GM21786 (cell line): ENCODE data around the gene TTC23.

Experiments
- ATAC-seq: cut with Tn5 transposase; IDR thresholded peaks from one replicate; pipeline ENCODE4 v1.9.1; 2021; ENCODE audit not compliant: unreplicated experiment

TTC23 gene

DNA sequence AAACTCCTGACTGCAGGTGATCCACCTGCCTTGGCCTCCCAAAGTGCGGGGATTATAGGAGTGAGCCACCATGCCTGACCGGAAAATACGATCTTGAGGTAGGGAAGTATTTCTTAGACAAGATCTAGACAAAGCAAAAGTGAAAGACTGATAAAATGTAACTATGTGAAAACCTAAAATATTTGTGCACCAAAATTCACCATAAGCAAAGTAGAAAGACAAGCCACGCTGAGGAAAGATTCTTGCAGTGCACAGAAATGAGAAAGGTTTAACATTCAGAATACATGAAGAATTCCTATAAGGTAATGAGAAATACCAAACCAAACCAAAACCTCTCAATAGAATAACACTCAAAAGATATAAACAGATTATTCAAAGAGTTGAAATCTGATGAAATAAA, 108.8 kb downstream of the TTC23 start:
- no peak for ATAC-seq

DNA sequence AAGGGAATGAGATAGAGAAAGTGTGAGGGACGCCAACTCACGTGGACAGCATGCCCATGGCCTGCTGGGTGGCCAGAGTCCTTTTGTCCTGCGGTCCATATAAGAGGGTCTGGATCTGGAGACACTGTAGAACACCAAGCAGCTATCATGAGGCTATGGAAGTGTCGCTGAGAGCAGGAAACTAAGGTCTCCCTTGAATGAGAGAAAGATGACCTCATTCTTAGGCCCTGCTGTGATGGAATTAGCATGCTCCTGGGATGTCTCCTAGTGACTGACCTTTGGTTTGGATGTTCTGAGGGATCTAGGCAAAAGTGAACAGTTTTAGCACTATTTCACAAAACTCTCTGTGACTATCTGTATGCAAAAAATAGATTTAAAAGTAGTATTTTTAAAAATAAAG, 110.1 kb downstream of the TTC23 start:
- no peak for ATAC-seq

GRCh38 chr15:99138491-99138982, 110.8 kb downstream of the TTC23 start:
- no peak for ATAC-seq

- ATAC-seq: no peak
Observed at GRCh38 chr15:99137877-99138276, 111.5 kb downstream of the TTC23 start.

DNA sequence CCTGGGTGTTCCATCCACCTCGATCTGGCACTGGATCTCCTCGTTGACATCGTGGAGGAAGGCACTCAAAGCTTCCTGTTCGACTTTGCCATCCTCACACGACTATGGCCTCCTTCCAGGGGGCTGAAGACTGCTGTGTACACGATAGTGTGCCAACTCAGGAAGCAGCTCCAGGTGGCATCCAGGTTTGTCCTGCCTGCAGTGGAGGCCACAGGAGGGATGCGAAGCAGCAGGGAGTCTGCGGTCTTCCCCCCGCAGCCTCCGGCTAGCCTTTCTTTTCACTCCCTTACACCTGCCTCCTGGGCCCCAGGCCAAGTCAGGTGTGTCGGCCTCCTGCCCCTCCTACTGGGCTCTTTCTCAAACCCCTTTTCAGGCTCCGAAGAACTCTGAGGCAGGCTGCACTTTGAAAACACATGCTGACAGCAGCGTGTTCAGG, 112.3 kb downstream of the TTC23 start:
- ATAC-seq: no peak

GRCh38 chr15:99135194-99135593, 114.2 kb downstream of the TTC23 start:
- ATAC-seq: peak; percentile 85

DNA sequence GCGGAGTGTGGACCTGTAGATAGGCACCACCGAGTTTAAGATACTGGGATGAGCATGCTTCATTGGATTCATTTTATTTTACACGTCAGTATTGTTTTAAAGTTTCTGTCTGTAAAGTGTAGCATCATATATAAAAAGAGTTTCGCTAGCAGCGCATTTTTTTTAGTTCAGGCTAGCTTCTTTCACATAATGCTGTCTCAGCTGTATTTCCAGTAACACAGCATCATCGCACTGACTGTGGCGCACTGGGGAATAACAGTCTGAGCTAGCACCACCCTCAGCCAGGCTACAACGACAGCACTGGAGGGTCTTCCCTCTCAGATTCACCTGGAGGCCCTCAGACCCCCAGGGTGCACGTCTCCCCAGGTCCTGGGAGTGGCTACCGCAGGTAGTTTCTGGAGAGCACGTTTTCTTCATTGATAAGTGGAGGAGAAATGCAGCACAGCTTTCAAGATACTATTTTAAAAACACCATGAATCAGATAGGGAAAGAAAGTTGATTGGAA, 115.0 kb downstream of the TTC23 start:
- no peak for ATAC-seq

DNA sequence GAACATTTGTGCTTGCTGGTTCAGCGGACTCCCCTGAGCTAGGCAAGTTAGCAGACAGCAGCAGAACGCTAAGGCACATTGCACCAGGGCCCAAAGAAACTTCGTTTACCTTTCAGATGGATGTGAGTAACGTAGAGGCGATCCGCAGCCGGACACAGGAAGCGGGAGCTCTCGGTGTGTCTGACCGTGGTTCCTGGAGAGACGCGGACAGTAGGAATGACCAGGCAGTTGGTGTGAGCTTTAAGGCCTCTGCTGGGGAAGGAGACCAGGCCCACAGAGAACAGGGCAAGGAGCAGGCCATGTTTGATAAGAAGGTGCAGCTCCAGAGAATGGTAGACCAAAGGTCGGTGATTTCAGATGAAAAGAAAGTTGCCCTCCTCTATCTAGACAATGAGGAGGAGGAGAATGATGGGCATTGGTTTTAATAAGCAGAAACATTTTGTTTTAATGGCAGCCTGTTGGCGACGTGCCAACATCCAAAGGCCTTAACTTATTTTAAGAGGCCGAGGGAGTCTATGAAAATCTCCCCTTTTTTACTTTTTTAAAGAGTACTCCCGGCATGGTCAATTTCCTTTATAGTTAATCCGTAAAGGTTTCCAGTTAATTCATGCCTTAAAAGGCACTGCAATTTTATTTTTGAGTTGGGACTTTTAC, 116.6 kb downstream of the TTC23 start:
- ATAC-seq: no peak

DNA sequence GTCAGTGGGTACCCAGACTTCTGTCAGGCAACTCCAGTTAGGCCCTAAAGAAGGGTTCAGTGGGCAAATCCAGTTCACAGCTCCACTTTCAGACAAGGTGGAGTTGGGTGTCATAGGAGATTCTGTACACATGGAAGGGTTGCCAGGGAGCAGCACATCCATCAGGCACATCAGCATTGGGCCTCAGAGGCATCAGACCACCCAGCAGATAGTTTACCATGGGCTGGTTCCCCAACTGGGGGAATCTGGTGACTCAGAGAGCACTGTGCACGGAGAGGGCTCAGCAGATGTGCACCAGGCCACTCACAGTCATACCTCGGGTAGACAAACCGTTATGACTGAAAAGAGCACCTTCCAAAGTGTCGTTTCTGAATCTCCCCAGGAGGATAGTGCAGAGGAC, 117.3 kb downstream of the TTC23 start:
- no peak for ATAC-seq

DNA sequence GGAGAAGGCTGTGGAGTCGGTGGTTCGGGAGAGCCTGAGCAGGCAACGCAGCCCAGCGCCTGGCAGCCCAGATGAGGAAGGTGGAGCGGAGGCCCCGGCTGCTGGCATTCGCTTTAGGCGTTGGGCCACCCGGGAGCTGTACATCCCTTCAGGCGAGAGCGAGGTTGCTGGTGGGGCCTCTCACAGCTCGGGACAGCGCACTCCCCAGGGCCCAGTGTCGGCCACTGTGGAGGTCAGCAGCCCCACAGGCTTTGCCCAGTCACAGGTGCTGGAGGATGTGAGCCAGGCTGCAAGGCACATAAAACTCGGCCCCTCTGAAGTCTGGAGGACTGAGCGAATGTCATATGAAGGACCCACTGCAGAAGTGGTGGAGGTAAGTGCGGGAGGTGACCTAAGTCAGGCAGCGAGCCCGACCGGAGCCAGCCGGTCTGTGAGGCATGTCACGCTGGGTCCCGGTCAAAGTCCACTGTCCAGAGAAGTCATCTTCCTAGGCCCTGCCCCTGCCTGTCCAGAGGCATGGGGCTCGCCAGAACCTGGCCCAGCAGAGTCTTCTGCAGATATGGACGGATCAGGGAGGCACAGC, 117.8 kb downstream of the TTC23 start:
- ATAC-seq: no peak

GRCh38 chr15:99130765-99131440, 118.5 kb downstream of the TTC23 start:
- ATAC-seq: no peak

GRCh38 chr15:99130314-99130713, 119.1 kb downstream of the TTC23 start:
- ATAC-seq: no peak

DNA sequence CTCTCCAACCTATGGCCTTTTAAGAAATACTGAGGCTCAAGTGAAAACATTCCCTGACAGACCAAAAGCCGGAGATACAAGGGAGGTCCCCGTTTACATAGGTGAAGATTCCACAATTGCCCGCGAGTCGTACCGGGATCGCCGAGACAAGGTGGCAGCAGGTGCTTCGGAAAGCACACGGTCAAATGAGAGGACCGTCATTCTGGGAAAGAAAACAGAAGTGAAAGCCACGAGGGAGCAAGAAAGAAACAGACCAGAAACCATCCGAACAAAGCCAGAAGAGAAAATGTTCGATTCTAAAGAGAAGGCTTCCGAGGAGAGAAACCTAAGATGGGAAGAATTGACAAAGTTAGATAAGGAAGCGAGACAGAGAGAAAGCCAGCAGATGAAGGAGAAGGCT, 119.7 kb downstream of the TTC23 start:
- ATAC-seq: no peak

DNA sequence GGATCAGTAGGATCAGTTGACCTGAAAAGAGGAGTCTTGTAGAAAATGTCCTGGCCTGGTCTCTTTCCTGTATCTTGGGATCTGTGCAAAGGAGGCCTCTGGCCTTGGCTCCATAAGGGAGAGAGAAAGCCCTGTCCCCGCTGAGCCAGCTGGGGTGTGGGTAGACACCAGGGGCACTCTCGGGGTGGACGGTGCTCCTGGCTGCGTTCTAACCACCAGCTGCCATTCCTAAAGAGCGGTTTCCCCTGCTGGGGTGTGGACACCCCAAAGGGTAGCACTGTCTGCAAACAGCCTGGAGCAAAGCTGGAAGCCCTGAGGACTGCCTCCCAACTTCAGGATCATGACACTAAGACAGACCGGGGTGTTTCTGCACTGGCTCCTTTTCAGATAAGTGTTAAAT, 121.0 kb downstream of the TTC23 start:
- ATAC-seq: no peak

- no peak for ATAC-seq
Observed at GRCh38 chr15:99127773-99128172, 121.6 kb downstream of the TTC23 start.

DNA sequence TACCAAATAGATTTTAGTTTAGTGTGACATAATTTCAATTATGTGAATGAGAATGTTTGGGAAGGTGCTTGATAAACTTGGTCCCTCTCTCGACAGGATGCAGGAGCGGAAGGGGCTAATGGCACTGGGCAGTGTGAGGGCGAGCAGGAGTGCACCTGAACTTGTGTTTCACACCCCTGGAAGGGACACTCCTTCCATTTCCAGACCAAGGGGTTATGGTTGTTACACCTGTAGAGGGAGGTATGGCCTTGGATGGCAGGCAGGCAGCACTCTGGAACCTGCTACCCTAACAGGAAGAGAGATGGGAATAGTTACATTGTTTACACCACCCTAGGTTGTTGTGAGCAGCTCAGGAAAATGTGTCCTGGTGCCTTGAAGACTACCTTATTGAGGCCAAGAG, 122.5 kb downstream of the TTC23 start:
- ATAC-seq: no peak

GRCh38 chr15:99126131-99126588, 123.2 kb downstream of the TTC23 start:
- ATAC-seq: no peak

- ATAC-seq: no peak
Observed at GRCh38 chr15:99125061-99125891, 124.1 kb downstream of the TTC23 start.

DNA sequence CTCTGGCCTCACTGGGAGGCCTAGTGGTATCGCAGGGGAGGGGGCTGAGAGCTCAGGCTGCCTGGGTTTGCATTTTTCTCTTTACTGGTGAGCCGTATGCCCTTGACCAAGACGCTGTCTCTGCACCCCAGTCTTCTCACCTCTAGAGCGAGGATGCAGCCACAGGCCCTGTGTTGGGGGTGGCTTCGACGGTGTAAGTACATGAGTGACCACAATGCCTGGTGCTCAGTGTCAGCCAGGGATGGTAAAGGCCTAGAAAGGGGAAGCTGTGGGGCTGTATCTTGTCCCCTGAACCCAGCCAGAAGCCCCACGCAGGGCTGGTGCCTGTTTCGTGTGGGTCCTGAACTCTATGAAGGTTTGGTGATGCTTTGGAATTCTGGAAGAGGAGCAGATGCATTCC, 124.7 kb downstream of the TTC23 start:
- ATAC-seq: no peak

- ATAC-seq: no peak
Observed at GRCh38 chr15:99123713-99124451, 125.5 kb downstream of the TTC23 start.
